ENCODE data around the gene ZNF652.
"Not testable (repeated sequence)": the region's sequence is repeated elsewhere in the genome, so short reads cannot be mapped to it uniquely, and the experiment has no call there.

The ZNF652 gene

GRCh38 chr17:49386373-49386772 lies 24.3 kb upstream of the ZNF652 start:
- DNase-seq (ENCODE audit: low spot score), result no peak

GRCh38 chr17:49384951-49385350 lies 22.9 kb upstream of the ZNF652 start:
- DNase-seq (ENCODE audit: low spot score), result no peak

- no peak for DNase-seq (ENCODE audit: low spot score)
Measured at GRCh38 chr17:49383060-49383459, 21.0 kb upstream of the ZNF652 start.

- no peak for DNase-seq (ENCODE audit: low spot score)
Measured at GRCh38 chr17:49382556-49382955, 20.5 kb upstream of the ZNF652 start.

- no peak for DNase-seq (ENCODE audit: low spot score)
Measured at GRCh38 chr17:49381793-49382192, 19.7 kb upstream of the ZNF652 start.

- no peak for DNase-seq (ENCODE audit: low spot score)
Measured at GRCh38 chr17:49381033-49381432, 19.0 kb upstream of the ZNF652 start.

- no peak for DNase-seq (ENCODE audit: low spot score)
Measured at GRCh38 chr17:49379926-49380325, 17.9 kb upstream of the ZNF652 start.

GRCh38 chr17:49378311-49378710 lies 16.3 kb upstream of the ZNF652 start:
- no peak for DNase-seq (ENCODE audit: low spot score)

GRCh38 chr17:49375544-49375943 lies 13.5 kb upstream of the ZNF652 start:
- DNase-seq (ENCODE audit: low spot score), result no peak

- DNase-seq (ENCODE audit: low spot score), result no peak
Measured at GRCh38 chr17:49373115-49373514, 11.1 kb upstream of the ZNF652 start.

- no peak for DNase-seq (ENCODE audit: low spot score)
Measured at GRCh38 chr17:49372425-49372824, 10.4 kb upstream of the ZNF652 start.

GRCh38 chr17:49370971-49371834 lies 9.2 kb upstream of the ZNF652 start:
- DNase-seq (ENCODE audit: low spot score), result no peak

- no peak for DNase-seq (ENCODE audit: low spot score)
Measured at GRCh38 chr17:49369760-49370159, 7.7 kb upstream of the ZNF652 start.

- no peak for DNase-seq (ENCODE audit: low spot score)
Measured at GRCh38 chr17:49369089-49369488, 7.0 kb upstream of the ZNF652 start.

GRCh38 chr17:49365667-49366066 lies 3.6 kb upstream of the ZNF652 start:
- DNase-seq (ENCODE audit: low spot score), result peak; percentile 73

GRCh38 chr17:49365126-49365525 lies 3.1 kb upstream of the ZNF652 start:
- not testable (repeated sequence) for DNase-seq (ENCODE audit: low spot score)

- DNase-seq (ENCODE audit: low spot score), result no peak
Measured at GRCh38 chr17:49364119-49364518, 2.1 kb upstream of the ZNF652 start.

GRCh38 chr17:49363251-49363650 lies 1.2 kb upstream of the ZNF652 start:
- DNase-seq (ENCODE audit: low spot score), result no peak

- DNase-seq (ENCODE audit: low spot score), result no peak
Measured at GRCh38 chr17:49362723-49363117, 670 bp upstream of the ZNF652 start.

GRCh38 chr17:49361129-49361901 lies 735 bp downstream of the ZNF652 start:
- peak; percentile 93 for DNase-seq (ENCODE audit: low spot score)

- no peak for DNase-seq (ENCODE audit: low spot score)
Measured at GRCh38 chr17:49360796-49361128, 1.3 kb downstream of the ZNF652 start.

- peak; percentile 58 for DNase-seq (ENCODE audit: low spot score)
Measured at GRCh38 chr17:49359990-49360795, 1.9 kb downstream of the ZNF652 start.

Data from NAMALWA (cell line).